ENCODE results near the gene DAAM2. TPM values are rescaled to one million over a fixed set of nuclear protein-coding genes. Genes with fewer than 3 reads are reported as not detected.

DAAM2 gene
- total and polyA plus RNA-seq, 2 experiments from 2014 or later = 3.4 to 8.5 TPM

DNA sequence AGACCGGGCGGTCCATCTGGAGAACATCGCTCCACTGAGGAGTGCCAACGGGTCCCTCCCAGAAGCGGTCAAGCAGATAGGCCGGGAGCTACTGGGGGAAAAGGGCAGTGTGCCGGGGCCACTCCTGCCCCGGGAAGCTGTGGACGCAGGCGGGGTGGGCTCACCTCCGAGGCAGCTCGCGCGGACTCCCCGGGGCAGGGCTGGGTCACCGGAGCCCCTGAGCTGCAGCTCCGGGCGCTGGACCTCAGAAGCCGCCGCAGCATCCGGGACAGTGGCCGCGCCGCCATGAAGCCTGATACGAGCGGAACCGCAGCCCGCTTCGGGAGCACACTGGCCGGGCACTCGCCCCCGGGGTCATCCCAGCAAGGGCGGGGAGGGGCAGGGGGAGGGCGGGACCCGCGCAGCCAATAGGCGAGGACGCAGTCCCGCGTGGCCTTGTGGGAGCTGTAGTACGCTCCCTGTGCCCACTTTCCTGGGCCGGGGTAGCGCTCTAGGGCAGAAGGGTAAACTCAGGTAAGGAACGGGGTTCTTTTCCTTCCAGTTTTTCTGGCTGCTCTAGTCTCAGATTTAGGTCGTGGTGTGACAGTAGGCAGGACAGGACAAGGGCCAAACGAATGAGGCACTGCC, 142.1 kb downstream of the DAAM2 start, which contains the start of gene MOCS1:
MOCS1 (minus strand) TSS at position 332 of the 627 bp plus-strand sequence; CDS start at position 287, 45 bp downstream.
- peak; percentile 85 to 87 for DNase-seq (ENCODE audit: low read depth in 1 of 2, low spot score in 1 of 2)
- Histone ChIP-seq H3K9me3 (ENCODE audit: low read depth) (no peaks in the 10 kb centered on the region), H3K4me3 (peak within 1 kb of the TSS; percentile 63), H3K27ac (no peak within 1 kb of the TSS), H3K36me3 (no peaks in the 10 kb centered on the region), H3K27me3 (no peaks in the 10 kb centered on the region), H3K4me1 (ENCODE audit: low read depth) (peaks cover 16% of the 10 kb centered on the region)
- TF ChIP-seq, protein P1, sequence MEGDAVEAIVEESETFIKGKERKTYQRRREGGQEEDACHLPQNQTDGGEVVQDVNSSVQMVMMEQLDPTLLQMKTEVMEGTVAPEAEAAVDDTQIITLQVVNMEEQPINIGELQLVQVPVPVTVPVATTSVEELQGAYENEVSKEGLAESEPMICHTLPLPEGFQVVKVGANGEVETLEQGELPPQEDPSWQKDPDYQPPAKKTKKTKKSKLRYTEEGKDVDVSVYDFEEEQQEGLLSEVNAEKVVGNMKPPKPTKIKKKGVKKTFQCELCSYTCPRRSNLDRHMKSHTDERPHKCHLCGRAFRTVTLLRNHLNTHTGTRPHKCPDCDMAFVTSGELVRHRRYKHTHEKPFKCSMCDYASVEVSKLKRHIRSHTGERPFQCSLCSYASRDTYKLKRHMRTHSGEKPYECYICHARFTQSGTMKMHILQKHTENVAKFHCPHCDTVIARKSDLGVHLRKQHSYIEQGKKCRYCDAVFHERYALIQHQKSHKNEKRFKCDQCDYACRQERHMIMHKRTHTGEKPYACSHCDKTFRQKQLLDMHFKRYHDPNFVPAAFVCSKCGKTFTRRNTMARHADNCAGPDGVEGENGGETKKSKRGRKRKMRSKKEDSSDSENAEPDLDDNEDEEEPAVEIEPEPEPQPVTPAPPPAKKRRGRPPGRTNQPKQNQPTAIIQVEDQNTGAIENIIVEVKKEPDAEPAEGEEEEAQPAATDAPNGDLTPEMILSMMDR (IDR thresholded peaks at IDR 0.05; ENCODE audit: low read depth, low read length) = no peak

DNA sequence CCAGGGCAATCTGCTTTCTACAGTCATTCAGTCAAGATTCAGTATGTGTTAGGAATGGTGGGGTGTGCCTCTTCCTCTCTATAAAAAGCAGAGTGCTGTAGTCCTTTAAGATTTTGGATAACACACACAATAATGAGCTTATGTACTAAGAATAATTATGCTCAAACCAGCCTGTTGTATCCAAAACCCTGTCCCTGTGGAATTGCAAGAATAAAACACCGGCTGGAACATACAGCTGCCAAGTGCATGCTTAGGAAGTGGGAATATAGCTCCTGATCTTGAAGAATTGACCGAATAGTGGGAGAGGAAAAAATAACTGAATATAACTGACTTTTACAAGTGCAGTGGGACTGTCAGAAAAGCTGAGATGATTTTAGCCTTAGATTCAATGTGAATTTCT, 143.1 kb downstream of the DAAM2 start:
- Histone ChIP-seq H3K27ac (no peak overlapping the region), H3K27me3 (no peaks in the 10 kb centered on the region), H3K9me3 (ENCODE audit: low read depth) (no peaks in the 10 kb centered on the region), H3K36me3 (no peaks in the 10 kb centered on the region), H3K4me1 (ENCODE audit: low read depth) (peaks cover 17% of the 10 kb centered on the region), H3K4me3 (no peak overlapping the region)
- DNase-seq (ENCODE audit: low read depth in 1 of 2, low spot score in 1 of 2) = no peak
- TF ChIP-seq, protein P1 (IDR thresholded peaks at IDR 0.05; ENCODE audit: low read depth, low read length) = no peak

DNA sequence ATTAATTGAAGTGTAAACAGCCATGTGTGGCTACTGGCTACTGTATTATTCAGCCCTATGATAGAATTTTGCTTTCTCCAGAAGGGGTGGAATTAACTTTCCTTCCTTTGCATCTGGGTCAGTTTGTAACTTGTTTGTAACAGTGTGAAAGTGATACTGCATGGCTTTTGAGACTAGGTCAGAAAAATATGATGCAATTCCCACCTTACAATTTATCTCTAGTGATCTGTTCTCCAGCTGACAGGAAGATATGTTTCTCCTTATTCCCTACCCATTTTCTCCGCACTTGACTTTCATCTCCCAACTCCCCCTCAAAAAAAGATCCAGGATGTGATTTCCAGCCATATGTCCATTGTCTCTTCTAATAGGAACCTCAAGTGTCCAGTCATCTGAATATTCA, 144.7 kb downstream of the DAAM2 start:
- Histone ChIP-seq H3K4me3 (no peak overlapping the region), H3K9me3 (ENCODE audit: low read depth) (no peaks in the 10 kb centered on the region), H3K36me3 (no peaks in the 10 kb centered on the region), H3K27ac (no peak overlapping the region), H3K4me1 (ENCODE audit: low read depth) (peaks cover 17% of the 10 kb centered on the region), H3K27me3 (no peaks in the 10 kb centered on the region)
- DNase-seq (ENCODE audit: low read depth in 1 of 2, low spot score in 1 of 2) = no peak
- TF ChIP-seq, protein P1 (IDR thresholded peaks at IDR 0.05; ENCODE audit: low read depth, low read length) = no peak

DNA sequence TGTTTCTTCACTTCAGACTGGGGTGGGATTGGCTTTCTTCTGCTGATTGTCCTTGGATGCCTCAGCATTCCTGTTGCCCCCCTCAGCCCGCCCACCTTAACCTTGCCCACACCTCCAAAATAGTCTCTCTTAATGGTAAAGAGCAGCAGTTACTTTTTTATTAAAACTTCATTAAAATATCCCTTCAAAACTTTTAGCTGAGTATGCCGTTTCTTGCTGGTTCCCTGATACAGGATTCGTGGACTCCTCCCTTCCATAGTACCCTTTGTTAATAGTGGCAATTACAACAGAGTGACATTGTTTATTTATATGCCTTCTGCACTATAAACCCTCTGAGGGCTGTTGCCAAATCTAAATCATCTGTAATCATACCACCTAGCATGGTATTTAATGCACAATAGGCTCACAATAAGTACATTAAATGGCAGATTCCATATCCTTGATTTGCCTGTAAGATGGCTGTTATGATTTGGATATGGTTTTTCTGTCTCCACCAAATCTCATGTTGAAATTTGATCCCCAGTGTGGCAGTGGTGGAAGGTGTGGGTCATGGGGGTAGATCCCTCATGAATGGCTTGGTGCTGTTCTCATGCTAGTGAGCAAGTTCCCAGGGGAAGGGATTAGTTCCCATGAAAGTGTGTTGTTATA, 145.6 kb downstream of the DAAM2 start:
- H3K27me3 ChIP-seq = no peaks in the 10 kb centered on the region
- H3K4me3 ChIP-seq = no peak overlapping the region
- H3K36me3 ChIP-seq = no peaks in the 10 kb centered on the region
- H3K4me1 ChIP-seq (ENCODE audit: low read depth) = peaks cover 17% of the 10 kb centered on the region
- TF ChIP-seq, protein P1 (IDR thresholded peaks at IDR 0.05; ENCODE audit: low read depth, low read length) = no peak
- peak overlapping the region; percentile 64 for H3K27ac ChIP-seq
- no peaks in the 10 kb centered on the region for H3K9me3 ChIP-seq (ENCODE audit: low read depth)
- no peak for DNase-seq (ENCODE audit: low read depth in 1 of 2, low spot score in 1 of 2)

DNA sequence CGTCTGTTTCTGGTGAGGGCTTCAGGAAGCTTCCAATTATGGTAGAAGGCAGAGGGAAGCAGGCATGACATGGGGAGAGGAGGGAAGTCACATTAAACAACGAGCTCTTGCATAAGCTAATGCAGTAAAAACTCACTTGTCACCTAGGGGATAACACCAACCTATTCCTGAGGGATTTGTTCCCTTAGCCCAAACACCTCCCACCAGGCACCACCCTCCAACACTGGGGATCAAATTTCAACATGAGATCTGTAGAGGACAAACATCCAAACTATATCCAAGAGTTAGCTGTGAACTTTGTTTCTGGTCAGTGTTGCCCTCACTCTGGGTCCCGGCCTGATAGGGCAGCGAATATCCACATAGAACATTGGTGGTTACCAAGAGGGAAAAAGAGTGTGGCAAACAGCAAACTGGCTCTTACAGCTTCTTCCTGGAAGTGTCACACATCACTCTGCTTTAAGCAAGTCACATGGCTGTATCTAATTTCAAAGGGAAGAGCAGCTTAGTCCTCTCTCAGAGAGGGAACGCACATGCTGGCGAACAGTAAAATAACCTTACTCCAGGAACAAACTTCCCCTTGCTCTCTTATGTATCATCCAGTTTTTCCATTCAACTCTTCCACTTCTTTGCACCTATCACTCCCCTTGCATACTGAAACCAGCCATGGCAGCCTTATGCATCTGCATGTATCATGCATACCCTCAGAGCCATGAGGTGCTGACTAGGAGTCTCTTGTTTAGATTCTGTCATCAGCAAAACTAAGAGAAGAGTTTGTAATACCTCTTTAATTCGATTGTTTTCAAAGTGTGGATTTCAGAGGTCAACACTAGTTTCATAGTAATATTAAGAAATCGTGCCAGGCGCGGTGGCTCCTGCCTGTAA, 146.8 kb downstream of the DAAM2 start:
- H3K4me1 ChIP-seq (ENCODE audit: low read depth) = peaks cover 17% of the 10 kb centered on the region
- TF ChIP-seq, protein P1 (IDR thresholded peaks at IDR 0.05; ENCODE audit: low read depth, low read length) = no peak
- no peaks in the 10 kb centered on the region for H3K27me3 ChIP-seq
- H3K4me3 ChIP-seq = no peak overlapping the region
- peak in 1 of 2 donors; percentile 12 for DNase-seq (ENCODE audit: low read depth in 1 of 2, low spot score in 1 of 2)
- H3K9me3 ChIP-seq (ENCODE audit: low read depth) = no peaks in the 10 kb centered on the region
- H3K36me3 ChIP-seq = no peaks in the 10 kb centered on the region
- peak overlapping the region; percentile 64 for H3K27ac ChIP-seq
